Suprapubic skin (tissue), 4 donors: ENCODE data around the gene OR7C1.

Source experiments
- POLR2A ChIP-seq, 2 donors: fragments of 450-650 bp; IDR thresholded peaks; one replicate each; pipeline ENCODE4 v1.6.1; 2017; ENCODE audit warnings: antibody characterized with exemption in 2 of 2, mild to moderate bottlenecking in 2 of 2, moderate library complexity in 2 of 2
- POLR2AphosphoS5 ChIP-seq, 3 donors: sonication (generic); formaldehyde crosslinking; IDR thresholded peaks; one replicate each; pipeline ENCODE4 v1.6.1; 2017; ENCODE audit warnings: antibody characterized with exemption in 3 of 3
- TF ChIP-seq, protein P1 (sequence below), 2 donors: fragments of 200-600 bp in 1 of 2; fragments of 450-650 bp in 1 of 2; sonication (generic) in 1 of 2; IDR thresholded peaks; one replicate each; pipeline ENCODE4 v1.5.1; 2016 to 2019; ENCODE audit warnings: antibody characterized with exemption in 2 of 2, mild to moderate bottlenecking in 1 of 2, moderate library complexity in 1 of 2

DNA sequence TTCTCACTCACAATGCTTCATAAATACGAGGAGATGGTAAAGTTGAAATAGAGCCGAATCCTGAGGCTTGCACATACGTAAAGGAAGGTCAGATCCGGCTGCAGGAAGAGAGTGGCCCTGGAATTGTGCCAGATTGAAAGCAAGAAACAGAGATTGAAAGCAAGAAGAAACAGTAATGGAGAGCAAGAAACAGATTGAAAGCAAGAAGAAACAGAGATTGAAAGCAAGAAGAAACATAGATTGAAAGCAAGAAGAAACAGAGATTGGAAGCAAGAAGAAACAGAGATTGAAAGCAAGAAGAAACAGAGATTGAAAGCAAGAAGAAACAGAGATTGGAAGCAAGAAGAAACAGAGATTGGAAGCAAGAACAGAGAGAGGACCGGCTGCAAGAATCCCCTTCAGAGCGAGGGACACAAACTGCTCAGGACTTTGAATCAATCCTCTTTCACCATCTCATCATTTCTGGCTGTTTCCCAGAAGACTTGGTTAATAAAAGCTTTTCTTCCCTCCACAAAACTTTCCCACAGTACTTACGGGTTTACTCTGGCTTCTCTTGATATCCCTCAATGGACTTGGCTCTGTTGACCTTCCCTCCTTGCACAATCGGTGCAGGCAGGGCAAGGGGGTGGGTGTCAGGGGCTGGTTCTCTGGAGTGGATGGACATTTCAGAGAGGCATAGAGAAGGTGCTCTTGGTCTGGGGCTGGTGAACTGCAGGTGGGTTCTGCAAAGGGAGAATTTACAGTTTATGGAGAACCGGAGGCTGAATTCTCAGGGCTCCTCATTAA, 25.5 kb downstream of the OR7C1 start:
- no peak for TF ChIP-seq POLR2A (IDR thresholded peaks at IDR 0.05)
- TF ChIP-seq, protein P1, sequence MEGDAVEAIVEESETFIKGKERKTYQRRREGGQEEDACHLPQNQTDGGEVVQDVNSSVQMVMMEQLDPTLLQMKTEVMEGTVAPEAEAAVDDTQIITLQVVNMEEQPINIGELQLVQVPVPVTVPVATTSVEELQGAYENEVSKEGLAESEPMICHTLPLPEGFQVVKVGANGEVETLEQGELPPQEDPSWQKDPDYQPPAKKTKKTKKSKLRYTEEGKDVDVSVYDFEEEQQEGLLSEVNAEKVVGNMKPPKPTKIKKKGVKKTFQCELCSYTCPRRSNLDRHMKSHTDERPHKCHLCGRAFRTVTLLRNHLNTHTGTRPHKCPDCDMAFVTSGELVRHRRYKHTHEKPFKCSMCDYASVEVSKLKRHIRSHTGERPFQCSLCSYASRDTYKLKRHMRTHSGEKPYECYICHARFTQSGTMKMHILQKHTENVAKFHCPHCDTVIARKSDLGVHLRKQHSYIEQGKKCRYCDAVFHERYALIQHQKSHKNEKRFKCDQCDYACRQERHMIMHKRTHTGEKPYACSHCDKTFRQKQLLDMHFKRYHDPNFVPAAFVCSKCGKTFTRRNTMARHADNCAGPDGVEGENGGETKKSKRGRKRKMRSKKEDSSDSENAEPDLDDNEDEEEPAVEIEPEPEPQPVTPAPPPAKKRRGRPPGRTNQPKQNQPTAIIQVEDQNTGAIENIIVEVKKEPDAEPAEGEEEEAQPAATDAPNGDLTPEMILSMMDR (IDR thresholded peaks at IDR 0.05) = no peak
- no peak for TF ChIP-seq POLR2AphosphoS5 (IDR thresholded peaks at IDR 0.05)
